Measurements from ENCODE around the gene GPR141.

The GPR141 gene

DNA sequence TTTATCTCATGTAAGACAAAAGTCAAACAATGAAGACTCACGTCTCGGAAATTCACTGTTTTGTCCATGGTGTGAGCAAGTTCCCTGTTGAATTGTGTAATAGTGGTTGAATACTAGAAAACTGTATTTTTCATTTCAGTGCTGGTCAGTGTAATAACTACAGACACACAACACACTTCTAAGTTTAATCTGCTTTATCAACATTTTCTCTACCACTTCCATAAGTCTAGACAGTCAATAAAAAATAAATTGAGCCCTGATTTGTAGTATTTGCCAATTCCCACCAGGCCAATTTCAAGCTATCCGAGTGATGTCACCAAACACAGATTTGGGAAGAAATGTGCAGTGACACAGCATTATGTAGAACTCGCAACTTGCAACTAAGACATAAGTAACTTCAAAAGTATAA lies 81.9 kb downstream of the GPR141 start:
- TF ChIP-seq, protein P1, sequence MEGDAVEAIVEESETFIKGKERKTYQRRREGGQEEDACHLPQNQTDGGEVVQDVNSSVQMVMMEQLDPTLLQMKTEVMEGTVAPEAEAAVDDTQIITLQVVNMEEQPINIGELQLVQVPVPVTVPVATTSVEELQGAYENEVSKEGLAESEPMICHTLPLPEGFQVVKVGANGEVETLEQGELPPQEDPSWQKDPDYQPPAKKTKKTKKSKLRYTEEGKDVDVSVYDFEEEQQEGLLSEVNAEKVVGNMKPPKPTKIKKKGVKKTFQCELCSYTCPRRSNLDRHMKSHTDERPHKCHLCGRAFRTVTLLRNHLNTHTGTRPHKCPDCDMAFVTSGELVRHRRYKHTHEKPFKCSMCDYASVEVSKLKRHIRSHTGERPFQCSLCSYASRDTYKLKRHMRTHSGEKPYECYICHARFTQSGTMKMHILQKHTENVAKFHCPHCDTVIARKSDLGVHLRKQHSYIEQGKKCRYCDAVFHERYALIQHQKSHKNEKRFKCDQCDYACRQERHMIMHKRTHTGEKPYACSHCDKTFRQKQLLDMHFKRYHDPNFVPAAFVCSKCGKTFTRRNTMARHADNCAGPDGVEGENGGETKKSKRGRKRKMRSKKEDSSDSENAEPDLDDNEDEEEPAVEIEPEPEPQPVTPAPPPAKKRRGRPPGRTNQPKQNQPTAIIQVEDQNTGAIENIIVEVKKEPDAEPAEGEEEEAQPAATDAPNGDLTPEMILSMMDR (conservative IDR thresholded peaks at IDR 0.05; ENCODE audit: low read length) = no peak
- H3K4me3 ChIP-seq (ENCODE audit: low read length) = no peak overlapping the region
- DNase-seq (ENCODE audit: low read depth) = no peak

DNA sequence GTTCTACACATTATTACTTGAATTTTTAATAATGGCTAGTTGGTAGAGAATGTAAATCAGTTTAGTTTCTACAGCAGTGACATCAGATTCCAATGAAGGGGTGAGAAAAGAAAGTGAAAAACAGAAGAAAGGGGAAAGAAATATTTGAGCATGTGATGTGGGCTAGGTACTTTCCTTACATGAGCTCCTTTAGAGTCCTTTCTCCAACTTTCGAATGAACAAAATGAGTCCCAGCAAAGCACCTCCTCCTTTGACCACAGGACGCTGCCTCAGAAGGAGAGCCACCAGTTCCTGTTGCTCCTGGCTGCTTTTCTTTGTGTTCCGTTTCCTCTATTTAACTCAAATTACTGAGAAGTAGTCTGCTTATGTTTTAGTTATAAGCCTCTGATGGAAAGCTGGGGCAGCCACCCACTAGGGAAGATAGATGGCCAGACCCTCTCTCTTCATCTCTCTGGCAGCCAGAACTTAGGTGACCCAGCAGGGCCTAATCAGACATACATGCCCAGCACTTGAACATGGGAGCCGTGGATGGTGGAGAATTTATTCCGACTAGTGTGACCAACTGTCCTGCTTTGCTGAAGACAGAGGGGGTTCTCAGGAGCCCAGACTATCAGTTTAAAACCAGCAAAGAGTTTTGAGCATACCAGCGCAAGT lies 82.4 kb downstream of the GPR141 start:
- no peak for DNase-seq (ENCODE audit: low read depth)
- H3K4me3 ChIP-seq (ENCODE audit: low read length) = no peak overlapping the region
- TF ChIP-seq, protein P1 (conservative IDR thresholded peaks at IDR 0.05; ENCODE audit: low read length) = no peak

DNA sequence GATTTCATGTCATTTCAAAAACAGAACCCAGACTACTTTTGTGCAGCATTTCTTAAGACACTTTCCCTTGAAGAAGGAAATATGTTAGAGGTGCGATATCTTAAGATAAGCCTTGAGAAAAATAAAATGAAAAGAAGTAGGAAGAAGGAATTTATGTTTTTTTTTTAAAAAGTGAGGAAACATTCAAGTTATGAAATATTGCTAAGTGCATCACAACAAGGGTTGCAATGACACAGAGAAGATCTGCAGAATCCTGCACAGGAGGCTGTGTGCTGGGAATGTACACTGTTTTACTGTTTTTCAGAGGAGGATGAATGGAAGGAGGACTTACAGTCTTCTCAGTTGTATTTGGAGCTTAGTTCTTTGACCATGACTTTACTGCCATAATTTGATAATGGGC lies 85.0 kb downstream of the GPR141 start:
- DNase-seq (ENCODE audit: low read depth) = no peak
- H3K4me3 ChIP-seq (ENCODE audit: low read length) = no peak overlapping the region
- TF ChIP-seq, protein P1 (conservative IDR thresholded peaks at IDR 0.05; ENCODE audit: low read length) = no peak

DNA sequence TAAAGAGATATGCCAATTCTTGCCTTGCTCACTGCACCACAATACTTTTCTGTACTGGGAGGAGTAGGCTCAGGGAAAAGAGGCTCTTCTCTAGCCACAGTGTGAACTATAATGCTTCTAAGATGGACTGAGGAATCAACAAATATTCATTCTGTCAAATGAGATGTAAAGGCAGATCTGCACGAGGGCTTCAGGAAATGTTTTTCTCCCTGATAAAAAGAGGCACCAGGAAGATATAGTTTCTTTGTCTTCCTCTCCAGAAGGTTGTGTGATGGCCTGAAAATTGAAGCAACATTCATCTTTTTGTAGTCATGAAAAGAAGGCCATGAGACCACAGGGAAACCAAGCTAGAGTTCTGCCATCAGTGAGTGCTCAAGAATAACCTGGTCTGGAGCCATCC lies 85.7 kb downstream of the GPR141 start:
- TF ChIP-seq, protein P1 (conservative IDR thresholded peaks at IDR 0.05; ENCODE audit: low read length) = no peak
- no peak overlapping the region for H3K4me3 ChIP-seq (ENCODE audit: low read length)
- no peak for DNase-seq (ENCODE audit: low read depth)

DNA sequence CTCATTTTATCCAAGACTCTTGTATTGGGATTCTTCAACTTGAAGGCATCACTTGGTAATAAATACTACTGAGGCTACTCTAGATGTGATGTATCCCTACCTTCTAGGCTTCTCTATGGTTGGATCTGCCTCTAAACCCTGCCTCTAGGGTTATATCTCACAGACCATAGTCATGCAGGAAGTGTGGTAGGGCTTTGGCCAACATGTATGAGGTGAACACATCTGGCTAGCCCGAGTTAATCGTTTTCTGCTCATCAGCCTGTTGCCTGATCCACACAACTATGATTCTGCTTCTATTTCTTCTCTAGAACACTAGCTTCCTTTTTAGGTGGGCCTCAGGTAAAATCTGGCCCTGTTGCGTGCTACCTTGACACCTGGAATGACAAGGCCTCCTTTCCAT lies 86.2 kb downstream of the GPR141 start:
- TF ChIP-seq, protein P1 (conservative IDR thresholded peaks at IDR 0.05; ENCODE audit: low read length) = no peak
- DNase-seq (ENCODE audit: low read depth) = no peak
- no peak overlapping the region for H3K4me3 ChIP-seq (ENCODE audit: low read length)

DNA sequence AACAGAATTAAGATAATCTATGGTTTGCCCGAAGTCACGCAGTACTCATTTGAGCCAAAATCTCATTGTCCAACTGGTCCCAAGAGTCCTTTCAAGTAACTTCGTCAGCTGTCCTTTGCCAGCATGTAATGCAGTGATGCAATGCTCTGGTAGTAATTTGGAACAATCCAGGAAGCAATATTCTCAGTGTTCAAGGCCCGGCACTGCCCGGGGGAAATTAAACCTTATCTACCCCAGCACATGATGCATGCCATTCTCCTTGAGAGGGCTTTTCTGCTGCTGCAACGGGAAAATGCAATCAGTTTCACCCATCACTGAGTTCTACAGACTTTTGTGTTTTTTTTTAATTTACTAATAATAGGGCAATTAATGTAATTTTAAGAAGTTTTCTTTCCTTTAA lies 87.3 kb downstream of the GPR141 start:
- TF ChIP-seq, protein P1 (conservative IDR thresholded peaks at IDR 0.05; ENCODE audit: low read length) = no peak
- no peak overlapping the region for H3K4me3 ChIP-seq (ENCODE audit: low read length)

DNA sequence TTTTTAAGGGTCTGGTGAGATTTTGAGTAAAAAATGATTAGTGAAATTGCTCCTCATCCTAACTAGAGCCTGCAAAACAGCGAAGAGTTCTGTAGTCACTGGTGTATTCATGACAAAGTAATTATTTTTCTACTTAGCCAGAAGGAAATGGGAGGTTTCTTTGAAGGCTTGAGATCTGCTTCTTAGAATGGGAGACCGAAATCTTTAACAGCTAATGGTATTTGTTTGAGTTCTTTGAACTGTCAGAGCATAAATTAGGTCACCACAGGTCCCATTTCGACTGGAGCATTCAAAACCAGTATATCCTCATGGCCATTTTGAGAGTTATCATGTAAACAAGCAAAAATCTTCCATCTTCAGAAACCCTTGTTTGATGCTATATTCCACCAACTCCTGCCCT lies 87.8 kb downstream of the GPR141 start:
- DNase-seq (ENCODE audit: low read depth) = no peak
- TF ChIP-seq, protein P1 (conservative IDR thresholded peaks at IDR 0.05; ENCODE audit: low read length) = no peak
- no peak overlapping the region for H3K4me3 ChIP-seq (ENCODE audit: low read length)

More for the DNA sequence above, 87.3 kb downstream of the GPR141 start:
- no peak for DNase-seq (ENCODE audit: low read depth)
